ENCODE data around the gene ZNF23.
A peak's percentile ranks its signal among the peaks of the same experiment; 100 is the strongest.

DNA sequence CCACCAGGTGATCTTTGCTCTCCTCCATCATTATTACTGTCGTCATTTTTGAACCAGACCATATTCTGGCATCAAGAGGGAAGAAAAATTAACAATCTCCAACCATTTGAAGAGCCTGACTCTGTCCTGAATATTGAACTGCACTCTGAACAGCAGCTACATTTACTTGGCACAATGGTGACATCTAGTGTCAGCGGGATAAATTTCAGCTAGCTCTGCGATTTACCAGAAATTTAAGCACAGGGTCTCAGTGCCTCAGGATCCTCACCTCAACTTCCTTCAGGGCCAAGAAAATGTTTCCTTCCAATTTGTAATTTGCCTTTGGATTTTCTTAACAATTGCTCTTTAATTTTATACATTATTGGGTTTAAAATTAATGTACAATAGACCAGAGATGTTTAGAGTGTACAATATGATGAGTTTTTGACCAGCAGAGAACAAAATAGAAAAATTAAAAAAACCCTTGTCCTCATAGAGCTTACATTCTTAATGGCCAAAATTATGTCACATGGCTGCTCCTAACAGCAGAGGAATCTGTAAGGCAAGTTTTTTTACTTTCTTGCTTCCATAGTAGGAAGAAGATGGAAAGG is 37.8 kb upstream of the ZNF23 start:
- no peak for TF ChIP-seq EP300 (IDR thresholded peaks at IDR 0.05)
- TF ChIP-seq, protein P1, sequence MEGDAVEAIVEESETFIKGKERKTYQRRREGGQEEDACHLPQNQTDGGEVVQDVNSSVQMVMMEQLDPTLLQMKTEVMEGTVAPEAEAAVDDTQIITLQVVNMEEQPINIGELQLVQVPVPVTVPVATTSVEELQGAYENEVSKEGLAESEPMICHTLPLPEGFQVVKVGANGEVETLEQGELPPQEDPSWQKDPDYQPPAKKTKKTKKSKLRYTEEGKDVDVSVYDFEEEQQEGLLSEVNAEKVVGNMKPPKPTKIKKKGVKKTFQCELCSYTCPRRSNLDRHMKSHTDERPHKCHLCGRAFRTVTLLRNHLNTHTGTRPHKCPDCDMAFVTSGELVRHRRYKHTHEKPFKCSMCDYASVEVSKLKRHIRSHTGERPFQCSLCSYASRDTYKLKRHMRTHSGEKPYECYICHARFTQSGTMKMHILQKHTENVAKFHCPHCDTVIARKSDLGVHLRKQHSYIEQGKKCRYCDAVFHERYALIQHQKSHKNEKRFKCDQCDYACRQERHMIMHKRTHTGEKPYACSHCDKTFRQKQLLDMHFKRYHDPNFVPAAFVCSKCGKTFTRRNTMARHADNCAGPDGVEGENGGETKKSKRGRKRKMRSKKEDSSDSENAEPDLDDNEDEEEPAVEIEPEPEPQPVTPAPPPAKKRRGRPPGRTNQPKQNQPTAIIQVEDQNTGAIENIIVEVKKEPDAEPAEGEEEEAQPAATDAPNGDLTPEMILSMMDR (IDR thresholded peaks at IDR 0.05) = peak; percentile 44 to 74 (median 68)
